Stimulated activated CD8-positive, alpha-beta memory T cell treated with anti-CD3 and anti-CD28 coated beads, Interleukin-12 subunit alpha, Interleukin-12 subunit beta, amount 100 ng/mL, for 24 hours (primary cell): ENCODE data around the gene PAFAH2.

Source experiments
- DNase-seq: peaks from one replicate; pipeline ENCODE4 v3.0.0-alpha.2; 2020; ENCODE audit errors: extremely low read depth

The PAFAH2 gene

DNA sequence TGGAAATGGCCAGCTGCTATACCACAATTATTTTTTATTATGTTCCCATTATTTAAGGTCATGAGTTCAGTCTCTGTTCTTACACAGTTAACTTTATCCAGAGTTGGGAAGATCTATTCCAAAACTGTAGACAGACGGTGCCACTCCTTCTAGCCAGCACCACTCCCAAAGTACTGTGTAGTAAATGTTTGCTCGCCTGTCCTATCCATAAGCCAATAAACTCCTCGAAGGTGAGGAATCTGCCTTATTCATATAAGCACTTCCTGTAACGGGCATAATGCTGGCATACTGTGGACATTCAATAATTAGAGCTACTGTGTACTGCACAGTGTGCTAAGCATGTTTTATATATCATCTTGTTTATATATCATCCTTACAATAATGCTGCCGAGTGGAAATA is 65.5 kb downstream of the PAFAH2 start:
- DNase-seq, result no peak

DNA sequence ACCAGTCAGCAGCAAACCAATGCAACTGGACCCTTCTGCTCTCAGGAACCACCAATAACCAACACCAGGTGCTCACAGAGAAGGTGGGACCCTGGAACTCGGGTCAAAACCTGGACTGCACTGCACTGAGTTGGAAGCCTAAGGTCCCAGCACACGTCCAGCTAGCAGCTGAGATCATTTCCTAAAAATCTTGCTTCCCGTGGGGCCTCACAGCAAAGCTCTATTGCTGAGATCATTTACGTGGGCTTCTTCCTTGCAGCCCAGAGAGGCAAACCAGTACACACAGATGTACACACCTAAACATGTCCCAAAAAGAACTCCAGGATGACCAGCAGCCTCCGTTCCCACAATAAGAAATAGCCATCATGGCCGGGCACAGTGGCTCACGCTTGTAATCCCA is 68.8 kb downstream of the PAFAH2 start:
- DNase-seq, result no peak

DNA sequence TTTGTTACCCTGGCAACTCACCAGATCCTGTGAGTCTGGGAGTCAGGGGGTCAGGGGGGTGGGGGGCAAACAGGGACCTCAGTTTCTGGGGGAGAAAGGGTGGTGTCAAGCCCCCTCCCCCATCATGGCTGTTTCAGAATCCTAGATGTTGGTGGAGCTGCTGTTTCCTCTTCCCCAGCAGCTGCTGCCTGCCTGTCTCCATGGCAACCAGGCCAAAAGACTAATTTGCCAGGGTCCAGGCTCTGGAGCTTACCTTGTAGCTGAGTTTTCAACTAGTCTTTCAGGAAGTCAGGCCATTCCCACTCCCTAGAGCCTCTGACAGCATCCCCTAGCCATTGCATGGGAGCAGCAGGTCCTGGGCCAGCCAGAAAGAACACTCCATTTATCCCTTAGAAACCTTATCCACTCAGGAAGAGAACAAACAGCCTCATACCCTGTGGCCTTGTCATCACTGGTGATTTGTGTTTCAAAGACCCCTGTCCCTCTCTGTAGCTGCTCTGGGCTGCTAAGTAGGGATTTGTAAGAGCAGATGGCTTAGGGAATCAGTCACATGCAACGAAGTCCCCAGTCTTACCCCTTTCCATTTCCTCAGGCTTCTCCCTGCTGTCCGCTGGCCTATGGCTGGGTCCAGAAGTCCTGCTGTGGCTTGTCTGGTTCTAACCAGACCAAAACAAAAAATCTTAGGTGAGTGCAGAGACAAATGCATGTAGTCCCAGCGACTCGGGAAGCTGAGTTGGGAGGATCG is 70.2 kb downstream of the PAFAH2 start:
- no peak for DNase-seq

DNA sequence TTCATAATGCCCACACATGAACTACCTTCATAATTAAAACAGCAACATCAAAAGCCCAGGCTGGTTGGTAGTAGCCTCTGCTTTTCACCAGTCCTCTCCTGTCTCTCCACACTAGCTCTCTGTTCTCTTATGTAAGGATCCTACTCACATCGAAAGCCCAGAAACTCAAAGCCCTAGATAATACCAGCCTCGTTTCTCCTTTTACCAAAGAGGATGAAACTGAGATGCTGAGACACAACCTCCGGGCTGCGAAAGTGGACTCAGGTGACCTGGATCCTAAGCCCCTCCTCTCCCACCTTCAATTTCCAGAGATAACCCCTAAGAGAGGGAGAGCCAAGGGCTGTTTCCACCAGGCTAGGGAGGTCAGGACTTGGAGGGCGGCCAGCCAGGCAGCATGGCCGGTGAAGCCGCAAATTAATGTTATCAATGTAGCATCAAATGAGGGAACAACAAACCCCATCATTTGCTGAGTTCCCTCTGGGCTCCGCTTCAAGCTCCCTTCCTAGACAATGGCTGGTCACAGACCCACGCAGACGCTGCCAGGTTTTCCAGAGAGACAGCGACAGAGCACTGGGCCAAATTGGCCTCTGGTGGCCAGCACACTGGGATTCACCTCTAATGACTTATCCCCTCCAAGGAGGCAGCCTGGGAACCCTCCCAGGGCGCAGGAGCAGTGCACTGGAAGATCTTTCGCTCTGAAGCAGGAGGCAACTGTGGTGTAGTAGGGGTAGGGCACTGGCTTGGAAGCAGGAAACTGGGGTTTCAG is 70.9 kb downstream of the PAFAH2 start:
- DNase-seq, result no peak

DNA sequence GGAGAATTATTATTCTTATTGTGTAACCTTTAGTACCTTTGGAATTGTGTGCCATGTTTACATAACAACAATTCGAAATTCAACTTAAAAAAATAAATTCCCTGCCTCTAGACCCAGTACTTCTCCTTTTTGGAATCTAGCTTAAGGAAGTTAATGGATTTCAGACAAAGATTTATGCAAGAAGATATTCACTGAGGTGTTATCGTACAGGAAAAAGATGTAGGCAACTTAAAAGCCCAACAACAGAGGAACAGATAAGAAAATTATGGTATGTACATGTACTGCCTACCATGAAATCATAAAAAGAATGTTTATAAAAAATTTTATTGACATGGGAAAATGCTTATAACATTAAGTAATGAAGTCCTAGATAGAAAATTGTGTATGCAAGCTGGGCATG is 73.4 kb downstream of the PAFAH2 start:
- DNase-seq, result no peak

DNA sequence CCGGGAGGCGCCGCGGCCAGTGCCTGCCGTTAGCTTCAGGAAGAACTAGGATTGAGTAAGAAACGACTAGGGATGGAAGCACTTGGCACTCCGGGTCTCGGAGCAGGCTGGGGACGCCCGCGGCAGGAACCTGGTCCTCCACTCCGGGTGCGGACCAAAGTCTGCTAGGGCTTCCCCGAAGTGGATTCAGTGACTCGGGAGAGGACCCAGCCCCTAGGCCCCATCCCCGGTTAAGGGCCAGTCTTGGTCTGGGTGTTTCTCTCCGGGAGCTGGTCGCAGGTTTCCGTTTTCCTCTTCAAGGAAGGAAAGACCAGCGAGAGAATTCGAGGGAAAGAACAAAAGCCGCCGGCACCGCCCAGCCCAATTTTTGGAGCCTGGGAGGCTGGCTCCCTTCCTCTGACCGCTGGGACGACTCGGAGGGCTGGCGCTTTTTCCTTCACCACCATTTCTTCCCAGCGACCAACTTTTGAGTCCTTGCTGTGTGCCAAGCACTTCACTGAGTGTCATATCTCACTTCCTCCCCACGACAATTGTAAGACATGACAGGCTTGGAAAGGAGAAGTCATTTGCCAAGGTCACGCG is 74.8 kb downstream of the PAFAH2 start:
- no peak for DNase-seq

DNA sequence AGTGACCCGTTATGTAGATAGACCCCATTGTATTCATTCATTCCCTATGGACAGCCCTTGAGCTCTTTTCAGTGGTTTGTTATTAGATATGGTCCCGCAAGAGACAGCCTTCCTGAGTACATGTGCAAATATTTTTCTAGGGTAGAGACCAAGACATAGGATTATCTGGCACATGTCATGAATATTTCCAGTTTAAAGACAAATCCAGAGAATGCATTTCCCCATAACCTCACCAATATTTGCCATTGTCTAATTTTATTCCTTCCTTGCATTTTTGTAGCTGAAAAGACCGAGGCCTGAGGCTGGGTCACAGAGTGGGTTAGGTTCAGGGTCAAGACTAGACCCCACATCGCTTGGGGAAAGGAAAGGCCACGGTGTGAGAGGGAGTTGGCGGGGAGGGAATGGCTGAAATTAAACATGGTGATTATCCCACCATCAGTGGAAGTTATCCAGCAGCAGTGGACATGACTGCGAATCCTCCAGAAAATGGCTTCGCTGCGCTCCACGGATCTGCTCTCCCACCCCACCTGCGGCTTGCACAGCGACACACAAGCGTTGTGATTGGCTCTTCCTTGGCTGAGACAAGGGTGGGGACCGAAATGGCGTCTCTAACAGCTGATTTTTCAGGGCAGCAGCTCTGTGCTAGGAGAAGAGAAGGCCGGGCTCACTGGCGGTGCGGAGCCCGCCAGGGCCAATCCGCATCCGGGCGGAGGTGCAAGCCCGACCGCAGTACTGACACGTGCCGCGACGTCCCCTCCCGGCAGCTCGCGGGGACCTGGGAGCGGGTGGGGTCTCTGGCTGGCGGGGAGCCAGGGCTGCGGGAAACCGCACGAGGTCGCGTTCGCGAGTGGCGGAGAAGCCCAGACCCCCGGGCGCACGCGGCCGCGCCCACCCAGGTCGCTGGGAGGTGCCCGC is 75.5 kb downstream of the PAFAH2 start:
- DNase-seq, result no peak

DNA sequence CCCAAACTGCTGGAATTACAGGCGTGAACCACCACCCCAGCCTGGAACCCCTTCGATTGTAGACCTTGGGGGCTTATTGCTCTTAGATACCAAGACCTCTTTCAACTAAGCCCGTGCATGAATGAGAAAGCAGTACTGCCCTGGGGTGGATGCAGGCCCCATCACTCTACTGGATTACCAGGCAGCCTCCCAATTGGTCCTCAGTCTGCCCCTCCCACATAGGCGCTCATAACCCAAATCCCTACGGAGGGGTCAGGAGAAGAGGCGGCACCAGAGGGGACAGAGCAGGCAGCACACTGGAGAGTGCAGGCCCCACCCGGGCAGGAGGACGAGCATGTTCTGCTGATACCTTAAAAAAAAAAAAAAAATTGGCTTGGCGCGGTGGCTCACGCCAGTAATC is 79.2 kb downstream of the PAFAH2 start:
- no peak for DNase-seq

DNA sequence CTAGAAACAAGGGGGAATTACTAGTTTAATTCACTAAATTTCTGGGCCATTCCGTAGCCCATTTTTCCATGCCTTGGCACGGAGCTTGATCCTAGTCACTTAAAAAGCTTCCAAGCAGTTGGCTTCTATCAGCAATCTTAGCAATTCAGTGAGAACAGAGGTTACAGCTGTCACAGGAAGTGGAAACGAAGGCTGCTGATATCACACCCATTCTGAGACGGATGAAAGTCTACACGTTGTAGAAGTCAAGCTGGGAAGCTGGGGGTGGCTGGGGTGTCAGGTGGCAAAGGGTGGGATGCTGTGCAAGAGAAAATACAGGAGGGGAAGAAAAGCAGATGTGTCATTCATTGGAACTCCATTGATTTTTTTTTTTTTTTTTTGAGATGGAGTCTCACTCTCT is 79.9 kb downstream of the PAFAH2 start:
- DNase-seq, result no peak

DNA sequence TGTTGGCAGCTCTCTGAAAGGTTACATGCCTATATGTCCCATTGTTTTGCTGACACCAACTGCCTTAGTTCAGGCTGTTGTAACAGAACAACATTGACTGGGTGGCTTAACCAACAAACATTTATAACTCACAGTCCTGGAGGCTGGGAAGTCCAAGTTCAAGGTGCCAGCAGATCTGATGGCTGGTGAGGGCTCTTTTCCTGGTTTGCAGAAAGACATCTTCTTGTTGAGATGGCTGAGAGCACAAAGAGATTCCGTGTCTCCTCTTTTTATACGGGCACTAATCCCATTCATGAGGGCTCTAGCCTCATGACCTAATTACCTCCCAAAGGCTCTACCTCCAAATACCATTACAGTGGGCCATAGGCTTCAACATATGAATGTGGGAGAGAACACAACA is 81.4 kb downstream of the PAFAH2 start:
- no peak for DNase-seq

DNA sequence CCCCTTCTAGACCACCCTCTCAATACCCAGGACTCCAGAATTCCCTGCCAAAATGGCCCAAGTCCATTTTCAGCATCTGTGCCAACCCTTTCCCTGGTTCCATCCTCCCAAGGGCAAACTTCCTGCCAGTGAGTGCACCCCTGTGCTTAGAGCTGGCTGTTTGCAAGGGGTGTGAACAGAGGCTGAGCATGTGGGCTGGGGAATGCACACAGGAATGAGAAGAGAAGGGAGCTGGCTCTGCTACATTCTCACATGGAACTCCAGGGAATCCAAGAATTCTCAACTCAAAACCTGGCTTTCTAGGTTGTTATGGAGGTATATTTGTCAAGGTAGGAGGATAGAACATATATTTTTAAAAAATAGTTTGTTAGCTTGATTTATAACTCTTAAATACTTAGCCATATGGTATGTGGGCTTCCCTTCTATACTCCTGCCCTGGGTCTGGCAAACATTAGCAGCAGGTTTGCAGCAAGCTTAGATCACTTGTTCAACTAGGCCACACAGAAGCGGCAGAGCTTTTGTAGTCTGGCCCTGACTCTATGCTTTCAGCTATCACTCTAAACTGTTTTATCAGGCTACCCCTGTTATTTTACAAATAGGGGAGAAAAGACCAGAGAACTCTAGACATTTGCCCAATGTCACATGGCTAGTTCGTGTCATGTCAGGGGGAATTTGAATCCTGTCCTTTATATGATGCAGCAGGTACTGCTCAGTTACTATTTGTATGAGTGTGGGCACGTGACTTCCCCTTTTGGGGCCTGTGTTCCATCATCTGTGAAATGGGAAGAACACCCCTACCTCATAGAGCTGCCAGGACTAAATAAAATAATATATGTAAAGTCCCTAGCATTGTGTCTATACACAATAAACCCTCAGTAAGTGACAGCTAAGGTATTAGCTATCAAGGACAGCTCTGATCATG is 83.5 kb downstream of the PAFAH2 start:
- DNase-seq, result no peak

DNA sequence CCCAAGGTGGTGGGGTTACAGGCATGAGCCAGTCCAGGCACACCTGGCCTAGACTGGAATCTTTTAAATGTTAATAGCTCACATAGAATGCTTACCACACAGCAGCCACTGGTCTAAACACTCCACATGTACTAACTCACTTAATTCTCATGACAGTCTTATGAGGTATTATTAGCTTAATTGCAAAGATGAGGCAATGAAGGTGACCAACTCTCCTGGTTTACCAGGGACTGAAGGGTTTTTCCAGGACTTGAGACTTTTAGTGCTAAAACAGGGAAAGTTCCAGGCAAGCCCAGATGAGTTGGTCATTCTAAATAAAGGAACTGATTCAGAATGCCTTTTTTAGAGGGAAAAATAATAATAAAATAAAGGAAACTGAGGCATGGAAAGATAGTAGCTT is 84.7 kb downstream of the PAFAH2 start:
- DNase-seq, result no peak

DNA sequence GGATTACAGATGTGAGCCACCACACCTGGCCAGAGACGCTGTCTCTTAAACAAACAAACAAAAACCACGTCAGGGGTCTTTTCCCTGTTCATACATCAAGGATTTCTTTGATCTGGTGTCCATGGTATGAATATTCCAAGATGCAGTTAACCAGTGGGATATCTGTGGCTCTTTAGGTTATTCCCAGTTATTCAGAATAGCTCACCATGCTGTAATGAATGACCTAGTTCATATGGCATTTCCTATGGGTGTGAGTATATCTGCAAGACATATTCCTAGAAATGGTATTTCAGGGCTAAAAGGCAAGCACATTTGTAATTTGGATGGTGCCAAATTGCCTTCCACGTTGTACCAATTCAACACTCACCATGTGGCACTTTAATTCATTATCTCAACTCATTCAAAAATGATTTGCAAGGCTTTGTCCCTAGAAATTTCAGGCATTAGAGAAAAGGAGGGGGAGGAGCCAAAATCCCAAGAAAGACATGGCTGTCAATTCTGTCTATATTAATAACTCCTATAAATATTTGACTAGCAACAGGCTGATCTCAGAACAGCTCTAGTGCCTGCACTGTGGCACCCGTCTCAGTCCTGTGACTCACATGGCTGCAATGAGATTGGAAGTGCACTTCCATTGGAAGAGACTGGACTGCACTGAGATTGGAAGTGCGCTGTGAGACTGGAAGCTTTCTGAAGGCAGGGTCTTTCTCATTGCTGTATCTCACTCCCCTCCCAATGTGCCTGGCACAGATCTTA is 85.6 kb downstream of the PAFAH2 start:
- DNase-seq, result no peak

DNA sequence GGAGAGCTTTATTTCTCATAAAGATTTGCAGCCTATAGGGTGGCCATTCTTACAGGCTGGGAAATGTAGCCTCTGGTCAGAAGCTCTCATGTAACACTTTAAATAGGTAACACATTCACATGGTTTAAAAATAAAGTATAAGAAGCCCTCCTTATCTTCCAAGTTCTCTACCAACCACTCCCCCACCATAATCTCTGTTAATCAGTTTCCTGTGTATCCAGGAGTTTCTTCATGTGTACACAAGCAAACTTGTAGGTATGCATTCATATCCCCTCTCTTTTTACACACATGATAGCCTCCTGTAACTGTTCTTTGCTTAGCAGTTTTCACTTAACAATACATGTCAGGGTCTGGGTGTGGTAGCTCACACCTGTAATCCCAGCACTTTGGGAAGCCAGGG is 86.7 kb downstream of the PAFAH2 start:
- no peak for DNase-seq
